ENCODE data around the gene NASP. TPM values are rescaled to one million over a fixed set of nuclear protein-coding genes. Genes with fewer than 3 reads are reported as not detected.

NASP gene
- total and polyA plus RNA-seq, 2 of the 13 experiments (the other 11 are each of a cell fraction or from before 2014, with no cell fraction given), result 132 to 256 TPM

DNA sequence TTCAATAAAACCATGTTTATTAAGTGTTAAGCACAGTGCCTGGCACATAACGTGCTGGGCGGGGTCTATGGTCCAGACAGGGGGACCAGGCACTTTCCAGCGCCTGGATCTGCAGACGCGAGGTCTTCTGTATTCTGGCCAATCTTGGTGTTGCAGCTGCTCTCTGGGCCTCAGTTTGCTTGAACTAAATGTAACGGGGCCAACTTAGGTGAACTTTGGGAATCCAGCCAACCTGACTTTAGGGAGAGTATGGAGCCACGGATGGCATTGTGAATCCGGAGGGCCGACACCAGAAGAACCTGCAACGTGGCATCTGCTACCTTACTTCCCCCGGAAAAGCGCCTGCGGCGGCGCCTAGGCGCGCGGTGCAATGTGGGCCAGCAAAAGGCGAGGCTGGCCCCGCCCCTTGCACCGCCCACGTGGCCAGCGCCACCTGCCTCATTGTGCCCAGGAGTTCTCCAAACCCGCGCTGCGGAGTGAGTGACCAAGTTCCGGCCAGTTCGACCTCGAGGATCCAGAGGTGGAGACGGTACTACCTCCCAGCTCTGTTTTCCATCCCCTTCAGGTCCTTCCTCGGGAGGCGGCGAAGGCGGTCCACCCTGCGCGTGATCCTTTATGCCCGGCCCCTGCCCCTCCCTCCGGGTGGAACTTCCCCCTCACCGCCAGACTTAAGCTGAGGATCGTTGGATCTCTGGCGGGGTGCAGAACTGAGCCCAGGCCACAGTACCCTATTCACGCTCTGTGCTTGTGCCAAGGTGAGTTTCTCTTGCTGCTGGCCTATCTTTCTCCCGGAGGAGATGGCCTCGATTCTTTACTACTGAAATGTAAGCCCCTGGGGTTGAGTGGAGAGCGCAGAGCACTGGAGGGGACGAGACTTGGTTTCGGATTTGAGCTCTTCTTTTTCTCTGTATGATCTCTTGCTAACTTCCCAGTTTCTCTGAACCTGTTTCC is 33.2 kb upstream of the NASP start, which contains the start of gene AKR1A1 (continued):
- TF ChIP-seq ZNF337 (CRISPR knock-in tag; IDR thresholded peaks at IDR 0.05; ENCODE audit: borderline replicate concordance, low read depth) (peak; percentile 90; the same call in 1 of the 2 replicates), ZBTB7A (CRISPR knock-in tag; IDR thresholded peaks at IDR 0.05) (no peak; the same call in 1 of the 2 replicates), ZNF30 (CRISPR knock-in tag; IDR thresholded peaks at IDR 0.05) (peak; percentile 78; the same call in 1 of the 2 replicates), ZSCAN29 (CRISPR knock-in tag; conservative IDR thresholded peaks at IDR 0.05) (no peak), CENPX (CRISPR knock-in tag; IDR thresholded peaks at IDR 0.05) (no peak), MBD4 (IDR thresholded peaks at IDR 0.05; ENCODE audit: borderline replicate concordance, low read length) (no peak), LCORL (IDR thresholded peaks at IDR 0.05) (no peak), LCORL (CRISPR knock-in tag; IDR thresholded peaks at IDR 0.05) (peak; percentile 89), TCF7 (IDR thresholded peaks at IDR 0.05; ENCODE audit: low read depth) (no peak), MZF1 (CRISPR knock-in tag; IDR thresholded peaks at IDR 0.05; ENCODE audit: borderline replicate concordance) (no peak), ZNF552 (CRISPR knock-in tag; IDR thresholded peaks at IDR 0.05; ENCODE audit: borderline replicate concordance) (0 out of 2 replicates have a peak, but pooled peaks have one; percentile 90), MXD4 (CRISPR knock-in tag; IDR thresholded peaks at IDR 0.05) (peak; percentile 95), ZSCAN31 (CRISPR knock-in tag; IDR thresholded peaks at IDR 0.05; ENCODE audit: low read depth) (peak; percentile 78; the same call in 1 of the 2 replicates), NFE2 (CRISPR knock-in tag; IDR thresholded peaks at IDR 0.05) (no peak), ZBTB20 (CRISPR knock-in tag; IDR thresholded peaks at IDR 0.05; ENCODE audit: borderline replicate concordance, low read depth) (0 out of 2 replicates have a peak, but pooled peaks have one; percentile 71), CBX1 (IDR thresholded peaks at IDR 0.05; ENCODE audit: low read depth) (peak; percentile 88), ZNF331 (CRISPR knock-in tag; IDR thresholded peaks at IDR 0.05) (no peak; the same call in 1 of the 2 replicates), TCF7L2 (IDR thresholded peaks at IDR 0.05; ENCODE audit: low read depth, low read length) (no peak), ZNF296 (CRISPR knock-in tag; conservative IDR thresholded peaks at IDR 0.05) (peak; percentile 63; the same call in 1 of the 2 replicates)
- TF ChIP-seq, protein P1, sequence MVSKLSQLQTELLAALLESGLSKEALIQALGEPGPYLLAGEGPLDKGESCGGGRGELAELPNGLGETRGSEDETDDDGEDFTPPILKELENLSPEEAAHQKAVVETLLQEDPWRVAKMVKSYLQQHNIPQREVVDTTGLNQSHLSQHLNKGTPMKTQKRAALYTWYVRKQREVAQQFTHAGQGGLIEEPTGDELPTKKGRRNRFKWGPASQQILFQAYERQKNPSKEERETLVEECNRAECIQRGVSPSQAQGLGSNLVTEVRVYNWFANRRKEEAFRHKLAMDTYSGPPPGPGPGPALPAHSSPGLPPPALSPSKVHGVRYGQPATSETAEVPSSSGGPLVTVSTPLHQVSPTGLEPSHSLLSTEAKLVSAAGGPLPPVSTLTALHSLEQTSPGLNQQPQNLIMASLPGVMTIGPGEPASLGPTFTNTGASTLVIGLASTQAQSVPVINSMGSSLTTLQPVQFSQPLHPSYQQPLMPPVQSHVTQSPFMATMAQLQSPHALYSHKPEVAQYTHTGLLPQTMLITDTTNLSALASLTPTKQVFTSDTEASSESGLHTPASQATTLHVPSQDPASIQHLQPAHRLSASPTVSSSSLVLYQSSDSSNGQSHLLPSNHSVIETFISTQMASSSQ (IDR thresholded peaks at IDR 0.05; ENCODE audit: low read depth), result no peak; the same call in 1 of the 2 replicates
- TF ChIP-seq, protein P1 (CRISPR knock-in tag; IDR thresholded peaks at IDR 0.05; ENCODE audit: borderline replicate concordance), result peak; percentile 78; the same call in 1 of the 2 replicates
- TF ChIP-seq, protein P2, sequence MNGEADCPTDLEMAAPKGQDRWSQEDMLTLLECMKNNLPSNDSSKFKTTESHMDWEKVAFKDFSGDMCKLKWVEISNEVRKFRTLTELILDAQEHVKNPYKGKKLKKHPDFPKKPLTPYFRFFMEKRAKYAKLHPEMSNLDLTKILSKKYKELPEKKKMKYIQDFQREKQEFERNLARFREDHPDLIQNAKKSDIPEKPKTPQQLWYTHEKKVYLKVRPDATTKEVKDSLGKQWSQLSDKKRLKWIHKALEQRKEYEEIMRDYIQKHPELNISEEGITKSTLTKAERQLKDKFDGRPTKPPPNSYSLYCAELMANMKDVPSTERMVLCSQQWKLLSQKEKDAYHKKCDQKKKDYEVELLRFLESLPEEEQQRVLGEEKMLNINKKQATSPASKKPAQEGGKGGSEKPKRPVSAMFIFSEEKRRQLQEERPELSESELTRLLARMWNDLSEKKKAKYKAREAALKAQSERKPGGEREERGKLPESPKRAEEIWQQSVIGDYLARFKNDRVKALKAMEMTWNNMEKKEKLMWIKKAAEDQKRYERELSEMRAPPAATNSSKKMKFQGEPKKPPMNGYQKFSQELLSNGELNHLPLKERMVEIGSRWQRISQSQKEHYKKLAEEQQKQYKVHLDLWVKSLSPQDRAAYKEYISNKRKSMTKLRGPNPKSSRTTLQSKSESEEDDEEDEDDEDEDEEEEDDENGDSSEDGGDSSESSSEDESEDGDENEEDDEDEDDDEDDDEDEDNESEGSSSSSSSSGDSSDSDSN (CRISPR knock-in tag; IDR thresholded peaks at IDR 0.05), result peak; percentile 91

All from HepG2 (cell line).